Measurements from ENCODE around the gene LAMB2. TPM values are rescaled to one million over a fixed set of nuclear protein-coding genes. Genes with fewer than 3 reads are reported as not detected.

The LAMB2 gene
- total RNA-seq, 1 donor from 2014 or later = 174 TPM

DNA sequence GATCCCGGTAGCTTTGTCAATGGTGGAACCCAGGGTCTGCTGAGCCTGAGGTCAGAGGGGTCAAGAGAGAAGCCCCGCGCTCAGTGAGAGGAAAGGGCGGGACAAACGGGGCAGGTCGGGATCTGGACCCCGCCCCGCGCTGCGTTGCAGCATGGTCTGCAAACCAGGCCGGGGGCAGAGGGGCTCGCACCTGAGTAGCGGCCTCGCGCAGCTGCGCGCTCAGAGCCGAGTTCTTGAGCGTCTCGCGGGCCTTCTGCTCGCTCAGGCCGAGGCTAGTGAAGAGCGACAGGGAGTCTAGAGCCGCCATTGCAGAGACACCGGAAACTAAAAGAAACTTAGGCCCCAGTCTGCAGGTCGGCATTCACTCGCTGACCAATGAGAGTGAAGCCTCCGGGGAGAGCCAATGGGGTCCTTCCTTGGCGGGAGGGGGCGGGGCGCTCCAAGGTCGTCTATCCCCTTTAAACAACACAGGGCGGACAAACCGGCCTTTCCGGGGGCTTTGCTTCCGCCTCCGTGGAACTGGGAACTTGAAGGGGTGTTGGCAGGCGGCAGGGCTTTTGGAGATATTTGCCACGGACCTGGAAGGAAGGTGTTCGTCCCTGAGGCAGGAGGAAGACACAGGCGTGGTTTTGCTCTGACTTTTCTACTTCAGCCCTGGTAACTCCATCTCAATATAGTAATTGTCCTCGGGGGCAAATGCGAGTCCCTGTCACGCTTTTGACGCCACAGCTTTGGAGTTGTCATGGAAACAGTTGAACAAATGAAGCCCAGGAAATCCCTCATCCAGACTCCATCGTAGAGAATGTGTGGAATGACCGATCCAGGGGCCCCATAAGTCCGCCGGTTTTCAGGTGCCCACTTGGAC lies 28.2 kb downstream of the LAMB2 start, which contains the start of gene QARS1:
TSS of gene QARS1 (minus strand) at position 331 of the 865 bp plus-strand sequence. CDS start at position 307, 24 bp downstream.
- H3K36me3 ChIP-seq (ENCODE audit: control insufficient read depth, insufficient read depth, low read length) = peaks cover 26% of the 10 kb centered on the region
- no peak for FAIRE-seq

DNA sequence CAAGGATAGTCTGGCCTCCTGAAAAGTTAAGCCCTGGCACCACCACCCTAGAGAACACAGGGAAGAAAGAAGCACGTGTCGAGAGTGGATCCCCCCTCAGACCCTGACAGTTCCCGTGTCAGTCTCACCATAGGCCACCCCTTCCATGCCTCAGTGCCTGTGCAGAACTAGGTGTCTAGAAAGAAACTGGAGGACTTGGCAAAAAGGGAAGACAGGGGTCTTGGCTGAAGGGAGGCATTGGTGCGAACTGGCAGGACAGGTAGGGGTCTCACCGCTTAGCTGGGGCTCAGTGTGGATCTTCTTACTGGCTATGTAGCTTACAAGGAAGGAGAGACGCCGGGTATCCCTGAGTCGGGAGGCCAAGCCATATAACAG lies 28.8 kb downstream of the LAMB2 start:
- TF ChIP-seq, protein P1, sequence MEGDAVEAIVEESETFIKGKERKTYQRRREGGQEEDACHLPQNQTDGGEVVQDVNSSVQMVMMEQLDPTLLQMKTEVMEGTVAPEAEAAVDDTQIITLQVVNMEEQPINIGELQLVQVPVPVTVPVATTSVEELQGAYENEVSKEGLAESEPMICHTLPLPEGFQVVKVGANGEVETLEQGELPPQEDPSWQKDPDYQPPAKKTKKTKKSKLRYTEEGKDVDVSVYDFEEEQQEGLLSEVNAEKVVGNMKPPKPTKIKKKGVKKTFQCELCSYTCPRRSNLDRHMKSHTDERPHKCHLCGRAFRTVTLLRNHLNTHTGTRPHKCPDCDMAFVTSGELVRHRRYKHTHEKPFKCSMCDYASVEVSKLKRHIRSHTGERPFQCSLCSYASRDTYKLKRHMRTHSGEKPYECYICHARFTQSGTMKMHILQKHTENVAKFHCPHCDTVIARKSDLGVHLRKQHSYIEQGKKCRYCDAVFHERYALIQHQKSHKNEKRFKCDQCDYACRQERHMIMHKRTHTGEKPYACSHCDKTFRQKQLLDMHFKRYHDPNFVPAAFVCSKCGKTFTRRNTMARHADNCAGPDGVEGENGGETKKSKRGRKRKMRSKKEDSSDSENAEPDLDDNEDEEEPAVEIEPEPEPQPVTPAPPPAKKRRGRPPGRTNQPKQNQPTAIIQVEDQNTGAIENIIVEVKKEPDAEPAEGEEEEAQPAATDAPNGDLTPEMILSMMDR (IDR thresholded peaks at IDR 0.05; ENCODE audit: insufficient read depth, low read length, severe bottlenecking) = no peak
- Histone ChIP-seq H3K4me3 (ENCODE audit: low read depth, low read length) (peak overlapping the region; percentile 71), H3K27me3 (ENCODE audit: control insufficient read depth, insufficient read depth, low read length) (no peaks in the 10 kb centered on the region), H3K36me3 (ENCODE audit: control insufficient read depth, insufficient read depth, low read length) (peaks cover 31% of the 10 kb centered on the region)
- DNase-seq (ENCODE audit: low read depth) (no peak), FAIRE-seq (no peak)

More for the DNA sequence above, 28.2 kb downstream of the LAMB2 start, which contains the start of gene QARS1:
- TF ChIP-seq, protein P1 (IDR thresholded peaks at IDR 0.05; ENCODE audit: insufficient read depth, low read length, severe bottlenecking) = no peak
- Histone ChIP-seq H3K4me3 (ENCODE audit: low read depth, low read length) (peak within 1 kb of the TSS; percentile 71), H3K27me3 (ENCODE audit: control insufficient read depth, insufficient read depth, low read length) (no peaks in the 10 kb centered on the region)
- DNase-seq (ENCODE audit: low read depth) = peak; percentile 83

DNA sequence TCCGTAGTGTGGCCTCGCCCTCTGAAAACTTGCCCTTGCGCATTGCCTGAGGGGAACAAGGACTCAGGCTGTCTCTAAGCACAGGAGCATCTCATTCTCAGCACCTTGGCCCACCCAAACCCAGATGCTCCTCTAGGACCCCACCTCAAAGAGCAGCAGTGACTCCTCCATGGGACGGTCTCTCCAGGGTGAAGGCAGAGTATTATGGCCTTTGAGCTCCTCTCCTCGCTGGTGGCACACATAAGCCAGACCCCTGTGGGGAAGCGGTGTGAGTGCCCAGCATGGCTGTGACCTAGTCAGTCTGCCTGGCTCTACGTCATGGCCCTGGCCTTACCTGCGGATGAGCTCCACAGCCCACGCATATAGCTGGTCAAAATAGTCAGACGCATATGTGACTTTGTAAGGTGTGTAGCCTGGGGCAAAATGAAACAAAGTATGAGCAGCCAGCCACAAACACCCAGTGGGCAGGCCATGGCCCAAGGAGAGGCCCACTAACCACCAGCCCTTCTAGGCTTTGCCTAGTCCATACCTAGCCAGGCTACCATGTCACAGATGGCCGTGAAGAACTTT lies 32.7 kb downstream of the LAMB2 start:
- H3K4me3 ChIP-seq (ENCODE audit: low read depth, low read length) = no peak overlapping the region
- FAIRE-seq = peak; percentile 72

DNA sequence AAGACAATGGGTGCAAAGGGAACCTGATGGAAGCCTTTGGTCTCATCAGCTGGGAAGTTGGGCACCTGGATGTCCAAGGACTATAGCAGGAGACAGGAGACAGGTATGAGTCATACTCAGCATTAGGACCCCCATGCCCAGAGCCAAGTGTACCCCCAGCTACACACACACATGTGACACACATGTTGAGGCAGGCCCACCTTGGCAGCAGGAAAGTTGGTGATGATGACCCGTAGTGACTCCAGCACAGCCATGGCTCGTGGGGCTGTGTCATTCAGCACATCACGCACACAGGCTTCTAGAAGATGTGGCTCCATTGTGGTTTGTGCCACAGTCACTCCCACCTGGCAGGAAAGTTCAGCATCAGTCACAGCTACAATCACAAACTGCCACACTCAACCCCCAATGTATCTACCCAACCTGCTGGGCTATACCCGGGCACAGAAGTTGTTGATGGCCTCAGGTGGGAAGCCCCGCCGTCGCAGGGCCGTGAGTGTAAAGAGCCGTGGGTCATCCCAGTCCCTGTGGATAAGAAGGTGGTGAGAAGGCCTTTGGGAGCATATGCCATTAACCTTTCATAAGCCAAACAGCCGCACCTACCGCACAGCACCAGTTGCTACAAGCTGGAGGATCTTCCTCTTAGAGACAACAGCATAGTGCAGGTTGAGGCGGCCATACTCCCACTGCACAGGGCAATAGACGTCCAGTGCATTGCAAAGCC lies 33.8 kb downstream of the LAMB2 start:
- TF ChIP-seq, protein P1 (IDR thresholded peaks at IDR 0.05; ENCODE audit: insufficient read depth, low read length, severe bottlenecking) = no peak
- DNase-seq (ENCODE audit: low read depth) (no peak), FAIRE-seq (no peak)
- Histone ChIP-seq H3K4me3 (ENCODE audit: low read depth, low read length) (no peak overlapping the region), H3K36me3 (ENCODE audit: control insufficient read depth, insufficient read depth, low read length) (peaks cover 39% of the 10 kb centered on the region), H3K27me3 (ENCODE audit: control insufficient read depth, insufficient read depth, low read length) (no peaks in the 10 kb centered on the region)

More for the DNA sequence above, 32.7 kb downstream of the LAMB2 start:
- H3K27me3 ChIP-seq (ENCODE audit: control insufficient read depth, insufficient read depth, low read length) = no peaks in the 10 kb centered on the region
- DNase-seq (ENCODE audit: low read depth) = no peak
- TF ChIP-seq, protein P1 (IDR thresholded peaks at IDR 0.05; ENCODE audit: insufficient read depth, low read length, severe bottlenecking) = no peak
- H3K36me3 ChIP-seq (ENCODE audit: control insufficient read depth, insufficient read depth, low read length) = peaks cover 39% of the 10 kb centered on the region

DNA sequence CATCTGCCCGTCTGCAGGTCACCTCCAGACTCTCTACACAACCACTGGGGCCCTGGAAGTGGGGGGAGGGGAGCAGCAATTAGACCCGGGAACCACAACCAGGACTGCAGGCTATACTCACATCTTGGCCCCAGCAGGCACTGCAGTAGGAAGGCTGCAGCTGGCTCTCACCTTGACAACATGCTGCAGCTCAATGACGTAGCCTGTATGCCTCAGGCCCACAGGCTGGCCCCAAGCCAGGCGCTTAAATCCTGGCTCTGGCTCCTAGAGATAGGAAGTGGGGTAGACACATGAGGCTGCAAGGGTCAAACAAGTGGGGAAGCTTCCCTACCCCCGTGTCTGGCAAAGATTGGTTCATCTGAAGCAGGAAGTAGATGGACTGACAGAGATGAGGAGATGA lies 34.4 kb downstream of the LAMB2 start:
- TF ChIP-seq, protein P1 (IDR thresholded peaks at IDR 0.05; ENCODE audit: insufficient read depth, low read length, severe bottlenecking) = no peak
- Histone ChIP-seq H3K4me3 (ENCODE audit: low read depth, low read length) (no peak overlapping the region), H3K27me3 (ENCODE audit: control insufficient read depth, insufficient read depth, low read length) (no peaks in the 10 kb centered on the region), H3K36me3 (ENCODE audit: control insufficient read depth, insufficient read depth, low read length) (peaks cover 39% of the 10 kb centered on the region)
- DNase-seq (ENCODE audit: low read depth) (peak; percentile 35), FAIRE-seq (no peak)
